ENCODE data around the gene ERAS. TPM values are rescaled to one million over a fixed set of nuclear protein-coding genes. Genes with fewer than 3 reads are reported as not detected.

The ERAS gene
- total and polyA plus RNA-seq, 2 experiments from 2014 or later = 0.17 TPM; not detected in 1

GRCh38 chrX:48806081-48806480 lies 20.2 kb upstream of the ERAS start:
- TF ChIP-seq CTCF (IDR thresholded peaks at IDR 0.05; ENCODE audit: low read depth, low read length) = no peak
- Histone ChIP-seq H3K9me3 (ENCODE audit: low read depth) (no peaks in the 10 kb centered on the region), H3K27ac (no peak overlapping the region), H3K4me3 (no peak overlapping the region), H3K27me3 (no peaks in the 10 kb centered on the region), H3K4me1 (ENCODE audit: low read depth) (peaks cover 5% of the 10 kb centered on the region), H3K36me3 (no peaks in the 10 kb centered on the region)
- no peak for DNase-seq (ENCODE audit: low read depth in 1 of 2, low spot score in 1 of 2)

DNA sequence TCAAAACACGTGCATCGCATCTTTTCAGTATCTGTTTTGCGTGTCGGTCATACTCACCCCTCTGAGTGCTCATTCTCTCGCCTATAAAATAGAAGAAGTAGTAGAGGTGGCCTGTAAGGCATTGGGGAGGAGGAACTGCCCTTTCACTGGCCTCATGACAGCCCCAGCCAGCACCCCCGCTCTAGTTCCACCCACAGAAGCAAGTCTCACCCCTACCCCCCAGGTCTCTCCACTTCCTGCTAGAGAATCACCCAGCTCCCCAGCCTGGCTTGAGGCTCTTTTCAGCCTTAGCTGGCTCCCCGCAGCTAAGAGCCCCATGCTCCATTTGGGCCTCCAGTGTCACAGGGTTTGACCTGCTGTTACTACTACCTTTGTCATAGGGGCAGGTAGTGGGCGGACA lies 12.7 kb upstream of the ERAS start:
- Histone ChIP-seq H3K36me3 (peaks cover 3% of the 10 kb centered on the region), H3K4me1 (ENCODE audit: low read depth) (no peaks in the 10 kb centered on the region), H3K4me3 (no peak overlapping the region), H3K27ac (no peak overlapping the region), H3K9me3 (ENCODE audit: low read depth) (no peaks in the 10 kb centered on the region), H3K27me3 (no peaks in the 10 kb centered on the region)
- no peak for DNase-seq (ENCODE audit: low read depth in 1 of 2, low spot score in 1 of 2)
- no peak for TF ChIP-seq CTCF (IDR thresholded peaks at IDR 0.05; ENCODE audit: low read depth, low read length)

GRCh38 chrX:48814722-48815121 lies 11.6 kb upstream of the ERAS start:
- no peaks in the 10 kb centered on the region for H3K4me1 ChIP-seq (ENCODE audit: low read depth)
- no peaks in the 10 kb centered on the region for H3K9me3 ChIP-seq (ENCODE audit: low read depth)
- no peak overlapping the region for H3K4me3 ChIP-seq
- no peak overlapping the region for H3K27ac ChIP-seq
- H3K36me3 ChIP-seq = peaks cover 3% of the 10 kb centered on the region
- TF ChIP-seq CTCF (IDR thresholded peaks at IDR 0.05; ENCODE audit: low read depth, low read length) = no peak
- no peak for DNase-seq (ENCODE audit: low read depth in 1 of 2, low spot score in 1 of 2)
- H3K27me3 ChIP-seq = no peaks in the 10 kb centered on the region

DNA sequence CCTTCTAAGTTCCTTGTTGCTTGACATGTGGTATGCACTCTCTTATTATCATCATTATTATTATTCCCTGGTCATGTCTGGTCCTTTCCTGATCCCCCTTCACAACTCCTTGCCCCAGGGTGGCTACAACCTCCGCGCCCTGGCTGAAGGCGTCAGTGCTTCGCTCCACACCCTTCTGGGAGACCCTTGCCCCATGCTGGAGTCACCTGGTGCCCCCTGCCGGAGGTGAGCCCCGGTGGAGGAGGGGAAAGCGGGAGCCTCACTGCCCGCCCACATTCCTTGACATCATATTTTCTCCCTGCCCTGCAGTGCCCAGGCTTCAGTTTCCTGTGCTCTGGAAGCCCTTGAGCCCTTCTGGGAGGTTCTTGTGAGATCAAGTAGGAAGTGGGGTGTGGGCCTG lies 11.0 kb upstream of the ERAS start:
- peaks cover 3% of the 10 kb centered on the region for H3K36me3 ChIP-seq
- no peaks in the 10 kb centered on the region for H3K9me3 ChIP-seq (ENCODE audit: low read depth)
- H3K4me1 ChIP-seq (ENCODE audit: low read depth) = no peaks in the 10 kb centered on the region
- no peak for DNase-seq (ENCODE audit: low read depth in 1 of 2, low spot score in 1 of 2)
- no peak overlapping the region for H3K27ac ChIP-seq
- no peak overlapping the region for H3K4me3 ChIP-seq
- no peak for TF ChIP-seq CTCF (IDR thresholded peaks at IDR 0.05; ENCODE audit: low read depth, low read length)
- H3K27me3 ChIP-seq = no peaks in the 10 kb centered on the region

GRCh38 chrX:48816014-48816810 lies 10.1 kb upstream of the ERAS start:
- Histone ChIP-seq H3K4me3 (no peak overlapping the region), H3K36me3 (peaks cover 3% of the 10 kb centered on the region), H3K9me3 (ENCODE audit: low read depth) (no peaks in the 10 kb centered on the region), H3K4me1 (ENCODE audit: low read depth) (no peaks in the 10 kb centered on the region), H3K27me3 (no peaks in the 10 kb centered on the region), H3K27ac (no peak overlapping the region)
- TF ChIP-seq CTCF (IDR thresholded peaks at IDR 0.05; ENCODE audit: low read depth, low read length) = no peak
- DNase-seq (ENCODE audit: low read depth in 1 of 2, low spot score in 1 of 2) = no peak

All from cardiac muscle cell (in vitro differentiated cells and primary cell).